HG02759 (cell line): Measurements from ENCODE around the gene DLG4.

ENCODE experiments used
- ATAC-seq: cut with Tn5 transposase; IDR thresholded peaks from one replicate; pipeline ENCODE4 v1.9.1; 2021; ENCODE audit warnings: mild to moderate bottlenecking, moderate library complexity; ENCODE audit not compliant: unreplicated experiment

The DLG4 gene

GRCh38 chr17:7215652-7216180 lies 3.9 kb downstream of the DLG4 start:
- ATAC-seq = no peak

- ATAC-seq = no peak
Observed at GRCh38 chr17:7215136-7215638, 4.4 kb downstream of the DLG4 start.

- ATAC-seq = peak; percentile 80
Observed at GRCh38 chr17:7214300-7215135, 5.1 kb downstream of the DLG4 start.

GRCh38 chr17:7213895-7214299 lies 5.7 kb downstream of the DLG4 start:
- ATAC-seq = peak; percentile 6

GRCh38 chr17:7211491-7212273 lies 8.0 kb downstream of the DLG4 start:
- no peak for ATAC-seq

- no peak for ATAC-seq
Observed at GRCh38 chr17:7208754-7209460, 10.7 kb downstream of the DLG4 start.

GRCh38 chr17:7208027-7208571 lies 11.5 kb downstream of the DLG4 start:
- no peak for ATAC-seq

- no peak for ATAC-seq
Observed at GRCh38 chr17:7207120-7208001, 12.3 kb downstream of the DLG4 start.

GRCh38 chr17:7205561-7205960 lies 14.1 kb downstream of the DLG4 start:
- no peak for ATAC-seq

- peak; percentile 86 for ATAC-seq
Observed at GRCh38 chr17:7204828-7205461, 14.7 kb downstream of the DLG4 start.

- no peak for ATAC-seq
Observed at GRCh38 chr17:7204336-7204735, 15.3 kb downstream of the DLG4 start.

- no peak for ATAC-seq
Observed at GRCh38 chr17:7203391-7203790, 16.2 kb downstream of the DLG4 start.

GRCh38 chr17:7196651-7197401 lies 22.8 kb downstream of the DLG4 start:
- ATAC-seq = no peak

GRCh38 chr17:7195971-7196370 lies 23.7 kb downstream of the DLG4 start:
- ATAC-seq = no peak

GRCh38 chr17:7192271-7192937 lies 27.2 kb downstream of the DLG4 start:
- ATAC-seq = no peak

- ATAC-seq = no peak
Observed at GRCh38 chr17:7191571-7192270, 27.9 kb downstream of the DLG4 start.

GRCh38 chr17:7191069-7191468 lies 28.6 kb downstream of the DLG4 start:
- ATAC-seq = no peak
